Activated T-helper 1 cell treated with Interleukin-2 at 50 U/mL for 16 hours (primary cell): ENCODE measurements around the gene TMA7B.
"Not testable (repeated sequence)": the region's sequence is repeated elsewhere in the genome, so short reads cannot be mapped to it uniquely, and the experiment has no call there.

Experiments
- DNase-seq: peaks from one replicate; pipeline ENCODE4 v3.0.0-alpha.2; 2020; ENCODE audit warnings: low read depth

TMA7B gene

GRCh38 chr22:39984746-39985145 is 24.5 kb downstream of the TMA7B start:
- DNase-seq = no peak

- no peak for DNase-seq
These were observed 25.3 kb downstream of the TMA7B start for GRCh38 chr22:39985383-39986035.

GRCh38 chr22:39988386-39989114 is 28.4 kb downstream of the TMA7B start:
- no peak for DNase-seq

- no peak for DNase-seq
These were observed 29.4 kb downstream of the TMA7B start for GRCh38 chr22:39989633-39990032.

- no peak for DNase-seq
These were observed 30.5 kb downstream of the TMA7B start for GRCh38 chr22:39990686-39991085.

GRCh38 chr22:39991159-39991860 is 31.1 kb downstream of the TMA7B start:
- no peak for DNase-seq

- DNase-seq = no peak
These were observed 32.1 kb downstream of the TMA7B start for GRCh38 chr22:39992088-39992826.

GRCh38 chr22:39992894-39993293 is 32.7 kb downstream of the TMA7B start:
- not testable (repeated sequence) for DNase-seq

GRCh38 chr22:39994041-39994565 is 33.9 kb downstream of the TMA7B start:
- DNase-seq = no peak

- DNase-seq = no peak
These were observed 34.6 kb downstream of the TMA7B start, which contains the start of gene FAM83F for GRCh38 chr22:39994566-39995392. TSS of gene FAM83F (plus strand) at chr22:39994954. CDS start at chr22:39995043, 89 bp downstream.

- DNase-seq = no peak
These were observed 35.4 kb downstream of the TMA7B start for GRCh38 chr22:39995393-39996252.

GRCh38 chr22:39996732-39997131 is 36.5 kb downstream of the TMA7B start:
- DNase-seq = no peak

GRCh38 chr22:39997421-39997820 is 37.2 kb downstream of the TMA7B start:
- DNase-seq = no peak

- DNase-seq = no peak
These were observed 37.9 kb downstream of the TMA7B start for GRCh38 chr22:39997939-39998726.

- DNase-seq = no peak
These were observed 39.1 kb downstream of the TMA7B start for GRCh38 chr22:39999144-39999757.

GRCh38 chr22:40000171-40000570 is 40.0 kb downstream of the TMA7B start:
- no peak for DNase-seq

GRCh38 chr22:40001106-40001505 is 40.9 kb downstream of the TMA7B start:
- no peak for DNase-seq

- no peak for DNase-seq
These were observed 41.8 kb downstream of the TMA7B start for GRCh38 chr22:40001800-40002577.
